Mesothelial cell of epicardium (in vitro differentiated cells): Measurements from ENCODE around the gene CRHR1. TPM values are rescaled to one million over a fixed set of nuclear protein-coding genes. Genes with fewer than 3 reads are reported as not detected.

Experiments
- DNase-seq, 2 experiments: peaks; one replicate each; pipeline ENCODE4 v3.0.0; 2021; ENCODE audit warnings: low spot score in 2 of 2; ENCODE audit not compliant: unreplicated experiment in 2 of 2
- H3K27ac Mint-ChIP-seq: 2 replicates; pipeline ENCODE4 v1.8.0; 2021; ENCODE audit warnings: mixed read lengths
- H3K27me3 Mint-ChIP-seq: 2 replicates; pipeline ENCODE4 v1.8.0; 2021; ENCODE audit warnings: low read depth, mixed read lengths
- H3K36me3 Mint-ChIP-seq: 2 replicates; pipeline ENCODE4 v1.8.0; 2021; ENCODE audit warnings: mixed read lengths
- H3K4me1 Mint-ChIP-seq: 2 replicates; pipeline ENCODE4 v1.8.0; 2021; ENCODE audit warnings: mixed read lengths
- H3K4me3 Mint-ChIP-seq: 2 replicates; pipeline ENCODE4 v1.8.0; 2021; ENCODE audit warnings: mild to moderate bottlenecking, moderate library complexity, mixed read lengths
- H3K9me3 Mint-ChIP-seq: 2 replicates; pipeline ENCODE4 v1.8.0; 2021; ENCODE audit warnings: mixed read lengths
- total RNA-seq: library from RNA; stranded (reverse); gene quantifications from 3 replicates; pipeline ENCODE4 v1.2.1, GENCODE V29; 2021
- TF ChIP-seq, protein P1 (sequence below): fragments of 200-600 bp; sonication (generic); IDR thresholded peaks from one replicate; pipeline ENCODE4 v1.5.0; 2021; ENCODE audit warnings: antibody characterized with exemption; ENCODE audit not compliant: unreplicated experiment

CRHR1 gene
- total RNA-seq, 1 donor from 2014 or later, result 0.36 TPM

DNA sequence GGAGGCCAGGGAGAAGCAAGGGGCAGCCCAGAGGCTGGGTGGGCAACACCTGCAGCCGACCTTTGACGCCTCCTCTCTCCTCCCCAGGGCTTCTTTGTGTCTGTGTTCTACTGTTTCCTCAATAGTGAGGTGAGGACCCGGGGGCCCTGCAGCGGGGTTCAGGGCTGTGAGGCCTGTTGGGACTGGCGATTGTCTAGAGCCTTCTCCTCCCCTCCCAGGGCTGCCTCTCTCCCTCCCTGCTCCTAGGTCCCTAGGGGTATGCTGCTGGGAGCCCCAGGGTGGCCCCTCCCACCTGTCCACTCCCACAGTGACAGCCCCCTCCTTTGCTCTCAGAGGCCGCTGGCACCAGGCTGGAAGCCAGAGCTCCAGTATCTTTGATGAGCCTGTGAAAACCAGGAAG is 49.8 kb downstream of the CRHR1 start:
- no peak overlapping the region for H3K4me3 Mint-ChIP-seq
- no peaks in the 10 kb centered on the region for H3K9me3 Mint-ChIP-seq
- peaks cover 3% of the 10 kb centered on the region for H3K4me1 Mint-ChIP-seq
- no peaks in the 10 kb centered on the region for H3K36me3 Mint-ChIP-seq
- DNase-seq, result no peak
- peaks cover 34% of the 10 kb centered on the region for H3K27me3 Mint-ChIP-seq
- TF ChIP-seq, protein P1, sequence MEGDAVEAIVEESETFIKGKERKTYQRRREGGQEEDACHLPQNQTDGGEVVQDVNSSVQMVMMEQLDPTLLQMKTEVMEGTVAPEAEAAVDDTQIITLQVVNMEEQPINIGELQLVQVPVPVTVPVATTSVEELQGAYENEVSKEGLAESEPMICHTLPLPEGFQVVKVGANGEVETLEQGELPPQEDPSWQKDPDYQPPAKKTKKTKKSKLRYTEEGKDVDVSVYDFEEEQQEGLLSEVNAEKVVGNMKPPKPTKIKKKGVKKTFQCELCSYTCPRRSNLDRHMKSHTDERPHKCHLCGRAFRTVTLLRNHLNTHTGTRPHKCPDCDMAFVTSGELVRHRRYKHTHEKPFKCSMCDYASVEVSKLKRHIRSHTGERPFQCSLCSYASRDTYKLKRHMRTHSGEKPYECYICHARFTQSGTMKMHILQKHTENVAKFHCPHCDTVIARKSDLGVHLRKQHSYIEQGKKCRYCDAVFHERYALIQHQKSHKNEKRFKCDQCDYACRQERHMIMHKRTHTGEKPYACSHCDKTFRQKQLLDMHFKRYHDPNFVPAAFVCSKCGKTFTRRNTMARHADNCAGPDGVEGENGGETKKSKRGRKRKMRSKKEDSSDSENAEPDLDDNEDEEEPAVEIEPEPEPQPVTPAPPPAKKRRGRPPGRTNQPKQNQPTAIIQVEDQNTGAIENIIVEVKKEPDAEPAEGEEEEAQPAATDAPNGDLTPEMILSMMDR, result no peak
- no peak overlapping the region for H3K27ac Mint-ChIP-seq

DNA sequence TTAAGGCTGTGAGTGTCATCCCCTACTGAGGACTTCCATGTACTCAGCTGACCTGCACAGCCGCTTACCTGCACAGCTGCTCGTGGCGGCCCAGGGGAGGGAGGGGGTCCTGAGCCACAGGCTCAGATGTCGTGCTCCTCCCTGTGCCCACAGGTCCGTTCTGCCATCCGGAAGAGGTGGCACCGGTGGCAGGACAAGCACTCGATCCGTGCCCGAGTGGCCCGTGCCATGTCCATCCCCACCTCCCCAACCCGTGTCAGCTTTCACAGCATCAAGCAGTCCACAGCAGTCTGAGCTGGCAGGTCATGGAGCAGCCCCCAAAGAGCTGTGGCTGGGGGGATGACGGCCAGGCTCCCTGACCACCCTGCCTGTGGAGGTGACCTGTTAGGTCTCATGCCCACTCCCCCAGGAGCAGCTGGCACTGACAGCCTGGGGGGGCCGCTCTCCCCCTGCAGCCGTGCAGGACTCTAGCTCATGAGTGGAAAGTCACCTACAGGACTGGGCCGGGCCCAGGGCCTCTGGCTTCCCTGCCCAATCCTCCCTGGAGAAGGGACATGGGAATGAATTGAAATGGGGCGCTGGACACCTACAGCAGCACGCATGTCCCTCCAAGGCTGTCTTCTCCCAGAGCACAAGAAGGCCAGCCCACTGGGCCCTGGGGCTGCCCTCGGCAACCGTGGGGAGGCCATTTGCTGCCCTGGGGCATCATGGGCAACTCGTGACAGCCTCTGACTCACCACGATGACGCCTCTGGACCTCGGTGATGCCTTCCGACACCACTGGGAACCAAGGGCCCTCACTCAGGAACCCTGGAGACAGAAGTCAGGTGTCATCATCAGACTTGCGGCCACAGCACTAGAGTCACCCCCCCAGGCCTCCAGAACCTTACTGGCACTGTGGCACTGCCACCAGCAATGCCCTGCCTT is 50.6 kb downstream of the CRHR1 start:
- Mint-ChIP-seq H3K27me3 (peaks cover 37% of the 10 kb centered on the region), H3K4me1 (peaks cover 3% of the 10 kb centered on the region), H3K36me3 (no peaks in the 10 kb centered on the region), H3K4me3 (no peak overlapping the region), H3K27ac (no peak overlapping the region), H3K9me3 (no peaks in the 10 kb centered on the region)
- TF ChIP-seq, protein P1, result no peak
- no peak for DNase-seq

DNA sequence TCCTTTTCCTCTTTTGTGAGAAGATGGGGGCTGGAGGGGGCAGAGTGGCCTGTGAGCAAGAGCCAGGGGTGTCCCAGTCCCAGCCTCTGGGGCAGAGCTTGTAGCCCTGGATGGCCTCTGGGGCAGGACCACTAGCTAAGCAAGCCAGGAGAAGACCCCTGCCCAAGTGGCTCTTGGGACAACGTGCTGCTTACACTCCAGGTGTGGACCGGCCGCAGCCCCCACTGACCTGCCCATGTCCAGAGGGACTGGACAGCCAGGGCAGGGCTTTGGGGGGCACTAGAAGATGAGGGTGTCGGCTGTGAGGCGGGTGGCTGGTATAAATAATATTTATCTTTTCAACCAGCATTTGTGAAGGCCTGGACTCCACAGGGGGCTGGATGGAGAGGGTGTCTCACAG is 51.4 kb downstream of the CRHR1 start:
- H3K4me1 Mint-ChIP-seq, result peaks cover 3% of the 10 kb centered on the region
- no peak overlapping the region for H3K27ac Mint-ChIP-seq
- H3K36me3 Mint-ChIP-seq, result no peaks in the 10 kb centered on the region
- no peak for DNase-seq
- H3K4me3 Mint-ChIP-seq, result no peak overlapping the region
- H3K27me3 Mint-ChIP-seq, result peaks cover 35% of the 10 kb centered on the region
- no peaks in the 10 kb centered on the region for H3K9me3 Mint-ChIP-seq
- TF ChIP-seq, protein P1, result no peak

DNA sequence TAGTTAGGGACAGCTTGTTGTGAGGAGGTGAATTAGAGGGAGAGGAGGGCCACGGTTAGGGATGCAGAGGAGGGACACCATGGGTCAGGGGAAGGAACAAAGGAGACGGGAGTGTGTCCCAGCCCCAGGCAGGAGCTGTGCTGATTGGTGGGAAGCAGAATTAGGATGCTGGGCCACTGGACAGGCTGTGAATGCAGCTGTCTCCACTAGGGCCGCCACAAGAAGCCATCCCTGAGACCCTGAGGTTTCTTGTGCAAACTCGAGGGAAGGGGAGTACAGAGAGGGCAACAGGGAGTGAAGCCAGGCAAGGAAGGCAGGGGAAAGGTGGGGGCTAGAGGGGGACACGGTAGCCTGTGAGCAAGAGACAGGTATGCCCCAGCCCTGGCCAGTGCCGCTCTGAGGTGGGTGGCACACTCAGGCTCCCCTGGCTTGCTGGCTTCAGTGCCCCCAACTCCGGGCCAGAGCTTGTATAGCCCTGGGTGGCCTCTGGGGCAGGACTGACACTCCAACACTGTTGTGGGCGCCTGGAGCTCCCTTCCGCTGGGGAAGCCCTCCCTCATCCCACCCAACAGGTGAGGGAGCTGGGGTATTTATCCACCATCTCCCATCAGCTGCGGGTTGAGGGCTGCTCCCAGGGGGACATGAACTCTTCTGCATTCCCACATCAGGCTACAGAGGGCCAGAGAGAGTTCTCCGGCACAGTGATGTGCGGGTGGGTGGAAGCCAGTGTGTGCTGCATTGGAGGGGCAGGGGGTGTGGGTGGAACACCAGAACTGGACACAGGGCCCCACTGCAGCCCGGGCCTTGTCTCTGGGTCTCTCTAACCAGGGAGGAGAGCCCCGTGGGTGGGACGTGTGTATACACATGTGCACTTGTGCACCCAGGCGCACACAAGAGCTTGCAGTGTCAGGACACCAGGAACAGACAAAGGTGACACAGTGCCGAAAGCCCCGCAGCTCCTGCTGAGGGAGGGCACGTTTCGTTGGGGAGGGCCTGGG is 52.2 kb downstream of the CRHR1 start:
- Mint-ChIP-seq H3K27ac (no peak overlapping the region), H3K4me1 (peaks cover 3% of the 10 kb centered on the region), H3K4me3 (no peak overlapping the region), H3K9me3 (no peaks in the 10 kb centered on the region), H3K36me3 (no peaks in the 10 kb centered on the region), H3K27me3 (peaks cover 34% of the 10 kb centered on the region)
- no peak for DNase-seq
- TF ChIP-seq, protein P1, result no peak

DNA sequence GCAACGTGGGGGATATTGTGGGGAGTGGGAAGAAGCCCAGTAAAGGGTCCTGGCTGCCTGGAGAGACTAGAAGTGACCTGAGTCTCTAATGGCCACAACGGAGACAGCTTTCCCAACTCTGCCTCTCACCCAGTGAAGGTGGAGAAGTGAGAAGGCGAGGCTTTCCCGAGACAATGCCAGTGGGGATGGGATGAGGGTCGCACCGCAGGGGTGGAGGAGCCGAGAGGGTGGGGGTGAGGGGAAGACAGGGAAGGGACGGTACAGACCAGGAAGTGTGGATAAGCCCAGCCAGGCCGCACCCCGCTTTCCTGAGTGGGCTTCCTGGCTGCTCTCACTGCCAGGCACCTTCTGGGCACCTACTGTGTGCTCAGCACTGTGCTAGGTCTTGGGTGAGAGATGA is 53.1 kb downstream of the CRHR1 start:
- no peak for DNase-seq
- TF ChIP-seq, protein P1, result no peak
- no peak overlapping the region for H3K4me3 Mint-ChIP-seq

More for the DNA sequence above, 53.1 kb downstream of the CRHR1 start:
- Mint-ChIP-seq H3K27ac (no peak overlapping the region), H3K36me3 (no peaks in the 10 kb centered on the region), H3K4me1 (peaks cover 3% of the 10 kb centered on the region), H3K9me3 (no peaks in the 10 kb centered on the region), H3K27me3 (peaks cover 38% of the 10 kb centered on the region)
